HCT116 (cell line): ENCODE data around the gene FXYD1. TPM values are rescaled to one million over a fixed set of nuclear protein-coding genes. Genes with fewer than 3 reads are reported as not detected.

Experiments used
- ATAC-seq: fragments of 200-7000 bp; cut with Tn5 transposase; 2 replicates; pipeline ENCODE4 v1.9.1; 2020; ENCODE audit warnings: mild to moderate bottlenecking, moderate library complexity
- BruUV-seq: library from RNA; stranded (reverse); fragments of 400-500 nt; replicated peaks from 2 replicates; lab custom pipeline; 2021; lab: Mats Ljungman, UMichigan
- CTCF ChIA-PET: fragments of 300-600 bp; sonication (Branson Sonifier 250); formaldehyde crosslinking; loops from one replicate; lab custom pipeline; 2021; ENCODE audit warnings: antibody characterized with exemption; lab: Charles Lee
- POLR2A ChIA-PET: fragments of 300-600, 350-600 bp; sonication (Branson Sonifier 250); formaldehyde crosslinking; loops from one replicate; lab custom pipeline; 2021; ENCODE audit warnings: antibody characterized with exemption; lab: Charles Lee
- RAD21 ChIA-PET, 2 experiments: fragments of 300-600 bp; sonication (Branson Sonifier 250); formaldehyde crosslinking; loops; one replicate each; lab custom pipeline; 2023; ENCODE audit warnings: low total read pairs in 2 of 2; ENCODE audit not compliant: uncharacterized antibody in 2 of 2, unreplicated experiment in 2 of 2, low non-redundant PET in 1 of 2; lab: Charles Lee
- DNase-seq: peaks from one replicate; pipeline ENCODE4 v3.0.0-alpha.2; 2010; ENCODE audit warnings: low read depth, low spot score
- H2AFZ ChIP-seq: fragments of 200-600 bp; shearing (Covaris generic), sonication (generic); 2 replicates; pipeline ENCODE4 v1.6.1; 2017; ENCODE audit warnings: low read depth, mixed run types, mixed read lengths, antibody characterized with exemption, low read length; ENCODE audit not compliant: poor library complexity, severe bottlenecking
- H3K27ac ChIP-seq: 2 replicates; pipeline ENCODE4 v1.5.1; 2012; ENCODE audit warnings: low read depth, low read length
- H3K27me3 ChIP-seq: fragments of 200-600 bp; sonication (generic); 2 replicates; pipeline ENCODE4 v1.6.1; 2016; ENCODE audit warnings: mixed run types, low read length, mixed read lengths; ENCODE audit not compliant: insufficient read depth
- H3K36me3 ChIP-seq, 2 experiments: fragments of 200-500 bp in 1 of 2; fragments of 200-600 bp in 1 of 2; sonication (Bioruptor generic) in 1 of 2; sonication (generic) in 1 of 2; 2 replicates each; pipeline versions ENCODE4 v1.5.1 to v1.6.1; 2014 to 2016; ENCODE audit warnings: low read length in 2 of 2, inconsistent platforms in 1 of 2, mixed read lengths in 1 of 2, mixed run types in 1 of 2; ENCODE audit not compliant: insufficient read depth in 2 of 2, control insufficient read depth in 1 of 2
- H3K4me1 ChIP-seq, 2 experiments: fragments of 200-600 bp in 1 of 2; sonication (generic) in 1 of 2; 2 replicates each; pipeline versions ENCODE4 v1.5.1 to v1.6.1; 2012 to 2017; ENCODE audit warnings: low read length in 2 of 2, inconsistent platforms in 1 of 2, mild to moderate bottlenecking in 1 of 2, mixed read lengths in 1 of 2, mixed run types in 1 of 2, moderate library complexity in 1 of 2; ENCODE audit not compliant: insufficient read depth in 2 of 2, control insufficient read depth in 1 of 2
- H3K4me2 ChIP-seq: fragments of 200-600 bp; sonication (generic); 2 replicates; pipeline ENCODE4 v1.6.1; 2017; ENCODE audit warnings: mixed run types, low read length, mixed read lengths
- H3K4me3 ChIP-seq, 2 experiments: fragments of 200-600 bp in 1 of 2; sonication (generic) in 1 of 2; replicated peaks in 1 of 2; 2 replicates each; pipeline ENCODE4 v1.5.1; 2011 to 2016; ENCODE audit warnings: low read length in 2 of 2, control low read depth in 1 of 2, low read depth in 1 of 2, mild to moderate bottlenecking in 1 of 2, mixed read lengths in 1 of 2, mixed run types in 1 of 2
- H3K79me2 ChIP-seq: fragments of 200-600 bp; sonication (generic); 2 replicates; pipeline ENCODE4 v1.6.1; 2017; ENCODE audit warnings: mild to moderate bottlenecking, mixed run types, low read length, moderate library complexity, mixed read lengths; ENCODE audit not compliant: insufficient read depth
- H3K9ac ChIP-seq: fragments of 200-600 bp; sonication (generic); 2 replicates; pipeline ENCODE4 v1.6.1; 2016; ENCODE audit warnings: low read length, mixed read lengths
- H3K9me2 ChIP-seq: fragments of 200-600 bp; sonication (generic), shearing (Covaris generic); 2 replicates; pipeline ENCODE4 v1.6.1; 2017; ENCODE audit warnings: mixed run types, mild to moderate bottlenecking, moderate library complexity; ENCODE audit not compliant: insufficient read depth
- H3K9me3 ChIP-seq, 2 experiments: fragments of 200-500 bp in 1 of 2; fragments of 200-600 bp in 1 of 2; sonication (Bioruptor generic) in 1 of 2; sonication (generic) in 1 of 2; 2 replicates each; pipeline ENCODE4 v1.6.1; 2014 to 2017; ENCODE audit warnings: low read length in 2 of 2, mixed read lengths in 2 of 2, inconsistent platforms in 1 of 2, low read depth in 1 of 2, mild to moderate bottlenecking in 1 of 2, mixed run types in 1 of 2, moderate library complexity in 1 of 2; ENCODE audit not compliant: control insufficient read depth in 1 of 2, insufficient read depth in 1 of 2
- H4K20me1 ChIP-seq: fragments of 200-600 bp; sonication (generic), shearing (Covaris generic); 2 replicates; pipeline ENCODE4 v1.6.1; 2017; ENCODE audit warnings: mixed run types, mild to moderate bottlenecking, moderate library complexity; ENCODE audit not compliant: insufficient read depth
- ATF3 ChIP-seq: IDR thresholded peaks from 2 replicates; pipeline ENCODE4 v1.6.1; 2012
- CBX3 ChIP-seq: IDR thresholded peaks from 2 replicates; pipeline ENCODE4 v1.6.1; 2012; ENCODE audit warnings: low read depth
- CEBPB ChIP-seq: IDR thresholded peaks from 2 replicates; pipeline ENCODE4 v1.6.1; 2012; ENCODE audit warnings: low read depth
- CTCF ChIP-seq, 3 experiments: fragments of 200-600 bp in 1 of 3; sonication (generic) in 1 of 3; IDR thresholded peaks in 2 of 3; conservative IDR thresholded peaks in 1 of 3; 2 replicates each; pipeline ENCODE4 v1.5.1; 2012 to 2017; ENCODE audit warnings: low read depth in 2 of 3, low read length in 2 of 3, antibody characterized with exemption in 1 of 3, borderline replicate concordance in 1 of 3, control low read depth in 1 of 3, mild to moderate bottlenecking in 1 of 3, mixed read lengths in 1 of 3, mixed run types in 1 of 3, moderate library complexity in 1 of 3; ENCODE audit not compliant: insufficient read depth in 1 of 3
- EGR1 ChIP-seq: IDR thresholded peaks from 2 replicates; pipeline ENCODE4 v1.6.1; 2012; ENCODE audit warnings: low read depth
- EZH2 ChIP-seq: fragments of 200-600 bp; sonication (generic); IDR thresholded peaks from 2 replicates; pipeline ENCODE4 v1.6.1; 2017; ENCODE audit warnings: antibody characterized with exemption, mixed run types
- FOSL1 ChIP-seq: IDR thresholded peaks from 2 replicates; pipeline ENCODE4 v1.6.1; 2012; ENCODE audit warnings: low read depth
- JUND ChIP-seq: IDR thresholded peaks from 2 replicates; pipeline ENCODE4 v1.6.1; 2012
- MAX ChIP-seq: IDR thresholded peaks from 2 replicates; pipeline ENCODE4 v1.6.1; 2012
- POLR2A ChIP-seq: IDR thresholded peaks from 2 replicates; pipeline ENCODE4 v1.7.0; 2011; ENCODE audit warnings: borderline replicate concordance; ENCODE audit not compliant: insufficient read depth, insufficient read length; ENCODE audit errors: extremely low read depth
- POLR2AphosphoS5 ChIP-seq: IDR thresholded peaks from 2 replicates; pipeline ENCODE4 v1.6.1; 2011; ENCODE audit warnings: mild to moderate bottlenecking, low read depth, low read length, moderate library complexity
- REST ChIP-seq: IDR thresholded peaks from 2 replicates; pipeline ENCODE4 v1.6.1; 2012; ENCODE audit warnings: low read depth
- SIN3A ChIP-seq: IDR thresholded peaks from 2 replicates; pipeline ENCODE4 v1.6.1; 2012; ENCODE audit warnings: low read depth
- SP1 ChIP-seq: IDR thresholded peaks from 2 replicates; pipeline ENCODE4 v1.6.1; 2012; ENCODE audit warnings: low read depth
- YY1 ChIP-seq: IDR thresholded peaks from 2 replicates; pipeline ENCODE4 v1.6.1; 2011; ENCODE audit warnings: low read length, low read depth, moderate library complexity, mild to moderate bottlenecking; ENCODE audit not compliant: insufficient replicate concordance; ENCODE audit errors: extremely low read depth
- intact Hi-C: fragments of 100-400 bp; cut with micrococcal nuclease; formaldehyde crosslinking; loops from 2 replicates; pipeline ENCODE4 v1.10.0; 2022
- total RNA-seq: library from RNA; stranded (reverse); gene quantifications from one replicate; pipeline ENCODE4 v1.2.1, GENCODE V29; 2021; ENCODE audit not compliant: unreplicated experiment

Gene FXYD1
- total RNA-seq, 1 experiment from 2014 or later, result 7.8 TPM

GRCh38 chr19:35127871-35128270, 10.8 kb upstream of the FXYD1 start:
- Histone ChIP-seq H3K4me1 (peaks cover 17 to 32% of the 10 kb centered on the region in 2 experiments), H2AFZ (no peak overlapping the region), H3K36me3 (no peaks in the 10 kb centered on the region), H3K79me2 (no peaks in the 10 kb centered on the region), H3K27ac (no peak overlapping the region), H3K9ac (no peak overlapping the region), H3K9me3 (no peaks in the 10 kb centered on the region), H3K4me2 (no peak overlapping the region), H3K27me3 (no peaks in the 10 kb centered on the region), H3K9me2 (no peaks in the 10 kb centered on the region), H4K20me1 (no peaks in the 10 kb centered on the region), H3K4me3 (no peak overlapping the region)
- intact Hi-C loops, result no loop called here
- no peak for DNase-seq
- ChIA-PET POLR2A (no interaction called here), RAD21 (no interaction called here), CTCF (interaction anchor here (1.0 kb wide), 1 partner anchor 83 kb away, joined by 3 read pairs; no protein-coding TSS in a partner anchor)
- no TSS peak for BruUV-seq
- no peak for ATAC-seq
- TF ChIP-seq JUND, result no peak
- TF ChIP-seq SIN3A, result no peak
- TF ChIP-seq MAX, result no peak
- no peak for TF ChIP-seq FOSL1
- TF ChIP-seq SP1, result no peak
- TF ChIP-seq EGR1, result no peak
- TF ChIP-seq CBX3, result no peak
- TF ChIP-seq POLR2A, result no peak
- no peak for TF ChIP-seq YY1
- TF ChIP-seq, all 23 proteins: peak for 0

- H3K27ac ChIP-seq, result no peak overlapping the region
- H3K79me2 ChIP-seq, result no peaks in the 10 kb centered on the region
- peaks cover 14 to 25% of the 10 kb centered on the region in 2 experiments for H3K4me1 ChIP-seq
- no peaks in the 10 kb centered on the region for H3K9me2 ChIP-seq
- no peak overlapping the region for H3K4me2 ChIP-seq
- RAD21 ChIA-PET, result no interaction called here
- no peaks in the 10 kb centered on the region for H3K9me3 ChIP-seq
- no peaks in the 10 kb centered on the region for H3K36me3 ChIP-seq
- BruUV-seq, result no TSS peak
- POLR2A ChIA-PET, result no interaction called here
- ATAC-seq, result no peak
- DNase-seq, result no peak
- CTCF ChIA-PET, result no interaction called here
- no peak overlapping the region for H3K4me3 ChIP-seq
- intact Hi-C loops, result no loop called here
- no peak overlapping the region for H2AFZ ChIP-seq
- no peaks in the 10 kb centered on the region for H4K20me1 ChIP-seq
- H3K27me3 ChIP-seq, result no peaks in the 10 kb centered on the region
- no peak overlapping the region for H3K9ac ChIP-seq
- TF ChIP-seq CBX3 (no peak), POLR2AphosphoS5 (no peak), EZH2 (no peak), POLR2A (no peak), SP1 (no peak), CEBPB (no peak), REST (no peak), SIN3A (no peak), ATF3 (no peak), CTCF (IDR thresholded peaks at IDR 0.05 in 2 of 3, conservative IDR thresholded peaks at IDR 0.05 in 1 of 3; ENCODE audit: borderline replicate concordance in 1 of 3, insufficient read depth in 1 of 3, low read depth in 2 of 3, low read length in 2 of 3) (no peak)
Measured at GRCh38 chr19:35128398-35129057, 10.1 kb upstream of the FXYD1 start.
